T-helper 1 cell (primary cell): Measurements from ENCODE around the gene USP31.
"Not testable (repeated sequence)": the region's sequence is repeated elsewhere in the genome, so short reads cannot be mapped to it uniquely, and the experiment has no call there.

Experiments
- DNase-seq, 5 donors: peaks; one replicate each; pipeline ENCODE4 v3.0.0-alpha.2; 2012 to 2020

USP31 gene

DNA sequence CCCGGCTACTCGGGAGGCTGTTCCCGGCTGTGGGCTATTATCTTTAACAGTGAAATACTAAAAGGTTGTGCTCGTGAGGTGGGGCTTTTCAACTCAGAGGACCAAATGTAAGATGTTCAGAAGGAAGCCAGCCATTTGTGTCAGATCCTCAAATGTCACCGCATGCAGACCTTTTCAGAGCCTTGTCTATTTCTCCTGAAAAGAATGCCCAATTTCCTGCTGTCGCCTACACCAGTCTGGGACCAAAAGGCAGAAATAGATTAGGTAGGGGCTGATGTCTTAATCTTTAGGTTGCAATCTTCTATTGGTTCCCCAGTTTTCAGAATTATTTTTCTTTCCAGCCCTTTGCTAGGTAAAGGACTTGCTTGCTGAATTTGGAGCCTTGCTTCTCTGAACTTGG lies 8.9 kb upstream of the USP31 start:
- no peak for DNase-seq

DNA sequence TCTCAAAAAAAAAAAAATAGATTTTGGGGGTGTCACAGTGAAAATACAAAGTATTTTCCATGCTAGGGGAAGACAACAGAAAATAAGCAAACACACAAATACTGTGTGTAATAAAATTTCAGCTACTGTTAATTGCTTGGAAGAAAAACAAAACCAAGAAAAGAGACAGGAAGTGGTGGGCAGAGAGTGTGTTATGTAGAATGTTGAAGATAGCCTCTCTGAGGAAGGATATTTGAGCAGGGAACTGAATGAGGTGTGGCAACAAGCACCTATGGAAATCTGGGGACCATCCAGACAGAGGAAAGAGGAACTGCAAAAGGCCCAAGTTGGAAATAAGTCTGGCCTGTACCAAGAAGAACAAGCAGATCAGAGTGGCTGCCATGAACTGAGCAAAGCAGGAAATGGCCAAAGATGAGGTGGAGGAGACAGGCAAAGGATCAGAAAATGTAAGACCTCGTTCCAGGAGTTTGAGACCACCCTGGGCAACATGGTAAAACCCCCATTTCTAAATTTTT lies 7.8 kb upstream of the USP31 start:
- DNase-seq: no peak

DNA sequence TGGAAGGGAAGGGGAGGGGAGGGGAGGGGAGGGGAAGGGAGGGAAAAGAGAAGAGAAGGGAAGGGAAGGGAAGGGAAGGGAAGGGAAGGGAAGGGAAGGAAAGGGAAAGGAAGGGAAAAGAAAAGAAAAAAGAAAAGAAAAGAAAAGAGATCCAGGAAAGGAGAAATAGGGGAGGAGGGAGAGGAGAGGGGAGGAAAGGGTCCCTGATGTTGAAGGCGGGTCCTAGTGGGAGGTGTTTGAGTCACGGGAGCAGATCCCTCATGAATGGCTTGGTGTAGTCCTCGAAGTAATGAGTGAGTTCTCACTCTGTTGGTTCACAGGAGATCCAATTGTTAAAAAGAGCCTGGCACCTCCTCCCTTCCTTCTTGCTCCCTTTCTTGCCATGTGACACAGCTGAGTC lies 6.9 kb upstream of the USP31 start:
- DNase-seq: no peak

DNA sequence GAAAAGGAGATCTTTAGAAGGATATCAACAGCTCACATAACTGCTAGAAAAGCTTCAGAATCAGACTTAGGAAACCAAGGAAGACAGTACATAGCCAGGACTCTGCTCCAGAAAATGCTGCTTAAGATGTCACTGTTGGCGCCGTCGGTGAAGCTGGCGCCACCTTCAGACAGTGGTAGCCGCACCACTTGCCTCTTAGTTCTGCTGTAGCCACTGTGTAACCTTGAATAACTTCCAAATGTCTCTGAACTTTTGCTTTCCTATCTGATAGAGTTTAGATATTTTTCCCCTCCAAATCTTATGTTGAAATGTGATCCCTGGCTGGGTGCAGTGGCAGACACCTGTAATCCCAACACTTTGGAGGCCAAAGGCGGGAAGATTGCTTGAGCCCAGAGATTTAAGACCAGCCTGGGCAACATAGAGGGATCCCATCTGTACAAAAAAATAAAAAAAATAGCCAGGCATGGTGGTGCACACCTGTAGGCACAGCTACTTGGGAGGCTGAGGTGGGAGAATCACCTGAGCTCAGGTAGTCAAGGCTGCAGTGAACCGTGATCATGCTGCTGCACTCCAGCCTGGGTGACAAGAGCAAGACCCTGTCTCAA lies 6.3 kb upstream of the USP31 start:
- peak in 1 of 5 donors; percentile 16 for DNase-seq

DNA sequence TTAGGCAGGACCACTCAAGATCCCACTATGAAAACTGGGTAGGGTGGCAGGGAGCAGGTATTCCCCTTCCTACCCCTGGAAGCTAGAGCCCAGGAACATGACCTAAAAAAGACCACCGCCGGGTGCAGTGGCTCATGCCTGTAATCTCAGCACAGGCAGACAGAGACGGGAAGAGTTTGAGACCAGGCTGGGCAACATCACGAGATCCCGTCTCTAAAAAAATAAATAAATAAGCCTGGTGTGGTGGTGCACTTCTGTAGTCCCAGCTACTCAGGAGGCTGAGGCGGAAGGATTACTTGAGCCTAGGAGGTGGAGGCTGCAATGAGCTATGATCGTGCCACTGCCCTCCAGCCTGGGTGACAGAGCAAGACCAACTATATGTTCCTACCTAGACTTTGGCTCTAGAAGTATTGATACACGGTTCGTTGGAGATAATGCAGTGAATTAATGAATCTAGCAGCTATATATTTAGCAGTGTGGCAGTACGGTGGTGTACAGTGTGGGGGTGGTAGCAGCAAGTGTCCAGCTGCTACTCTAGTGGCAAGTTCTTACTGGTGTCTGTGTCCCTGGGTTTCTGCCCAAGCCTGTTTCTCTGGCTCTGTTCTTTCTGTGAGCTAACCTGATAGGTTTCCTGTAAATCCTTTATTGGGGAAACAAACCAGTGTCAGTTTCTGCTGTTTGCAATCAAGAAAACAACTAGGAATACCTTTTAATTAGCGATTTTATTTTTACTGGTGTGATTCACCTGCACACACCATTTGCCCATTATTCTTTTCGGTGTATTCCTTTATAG lies 3.3 kb upstream of the USP31 start:
- no peak for DNase-seq

DNA sequence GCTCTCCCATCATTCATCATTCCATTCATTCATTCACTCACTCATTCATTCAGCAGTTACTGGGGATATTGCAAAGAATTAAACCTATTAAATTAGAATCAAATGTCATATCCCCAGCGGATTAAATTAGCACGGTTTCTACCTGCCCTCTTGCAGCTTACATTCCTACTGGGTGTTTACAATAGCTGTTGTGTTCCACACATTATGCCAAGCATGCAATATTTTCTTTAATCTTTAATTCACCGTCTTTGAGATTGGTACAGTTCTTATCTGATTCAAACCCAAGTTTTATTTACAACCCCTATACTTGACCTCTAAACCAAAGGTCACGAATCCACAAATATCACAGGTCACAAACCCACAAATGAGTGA lies 727 bp upstream of the USP31 start:
- no peak for DNase-seq

DNA sequence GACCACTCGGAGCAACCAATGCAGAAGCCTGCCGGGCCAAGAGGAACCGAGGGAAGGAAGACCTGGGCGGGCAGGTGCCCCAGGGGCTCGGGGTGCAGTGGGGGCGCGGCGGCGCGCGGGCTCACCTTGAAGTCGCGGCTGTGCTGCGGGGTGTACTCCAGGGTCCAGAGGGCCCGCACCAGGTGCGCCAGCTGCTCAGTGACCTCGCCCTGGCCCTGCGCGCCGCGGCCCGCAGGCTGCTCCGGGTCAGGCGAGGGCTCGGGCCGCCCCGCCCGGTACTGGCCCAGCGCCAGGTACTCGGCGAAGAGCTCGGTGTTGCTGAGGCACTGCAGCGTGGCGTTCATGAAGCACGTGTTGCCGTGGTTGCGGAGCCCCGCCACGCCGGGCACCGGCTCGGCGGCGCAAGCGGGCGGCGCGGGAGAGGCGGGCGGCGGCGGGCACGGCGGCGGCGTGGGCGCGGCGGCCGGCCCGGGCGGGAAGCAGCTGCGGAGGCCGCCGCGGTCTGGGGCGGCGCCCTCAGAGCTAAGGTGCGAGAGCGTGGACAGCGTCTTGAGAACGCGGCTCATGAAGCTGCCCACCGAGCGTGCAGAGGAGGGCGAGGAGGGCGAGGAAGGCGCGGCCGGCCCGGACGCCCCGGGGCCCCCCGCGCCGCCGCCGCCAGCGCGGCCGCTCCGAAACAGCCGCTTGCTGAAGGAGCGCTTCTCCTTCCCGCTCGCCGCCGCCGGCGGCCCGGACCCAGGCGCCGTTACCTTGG lies 562 bp downstream of the USP31 start:
- peak; percentile 28 to 57 (median 41) for DNase-seq

DNA sequence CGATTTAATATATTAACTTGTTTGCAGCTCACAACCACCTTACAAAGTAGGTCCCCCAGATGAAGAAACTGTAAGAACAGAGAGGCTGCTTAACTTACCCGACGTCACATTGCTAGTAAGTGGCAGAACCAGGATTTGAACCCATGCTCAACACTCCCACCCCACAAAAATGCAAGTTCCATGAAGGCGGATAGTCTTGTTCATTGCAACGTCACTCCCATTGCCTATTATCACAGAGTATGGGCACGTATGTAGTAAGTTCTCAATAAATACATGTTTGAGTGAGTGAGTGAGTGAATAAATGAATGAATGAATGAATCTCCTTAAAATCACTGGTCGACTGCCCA lies 1.1 kb downstream of the USP31 start:
- no peak for DNase-seq

DNA sequence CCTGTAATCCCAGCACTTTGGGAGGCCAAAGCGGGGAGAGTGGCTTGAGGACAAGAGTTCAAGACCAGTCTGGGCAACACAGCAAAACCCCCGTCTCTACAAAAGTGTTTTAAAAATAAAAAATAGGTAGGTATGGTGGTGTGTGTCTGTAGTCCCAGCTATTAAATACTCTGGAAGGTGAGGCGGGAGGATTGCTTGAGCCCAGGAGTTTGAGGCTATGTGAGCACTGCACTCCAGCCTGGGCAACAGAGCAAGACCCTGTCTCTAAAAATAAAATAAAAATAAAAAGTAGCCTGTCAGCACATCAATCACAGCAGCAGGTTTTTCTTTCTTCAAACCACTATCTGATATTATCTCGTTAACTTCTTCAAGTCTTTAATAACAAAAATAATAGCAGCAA lies 1.6 kb downstream of the USP31 start:
- no peak for DNase-seq

DNA sequence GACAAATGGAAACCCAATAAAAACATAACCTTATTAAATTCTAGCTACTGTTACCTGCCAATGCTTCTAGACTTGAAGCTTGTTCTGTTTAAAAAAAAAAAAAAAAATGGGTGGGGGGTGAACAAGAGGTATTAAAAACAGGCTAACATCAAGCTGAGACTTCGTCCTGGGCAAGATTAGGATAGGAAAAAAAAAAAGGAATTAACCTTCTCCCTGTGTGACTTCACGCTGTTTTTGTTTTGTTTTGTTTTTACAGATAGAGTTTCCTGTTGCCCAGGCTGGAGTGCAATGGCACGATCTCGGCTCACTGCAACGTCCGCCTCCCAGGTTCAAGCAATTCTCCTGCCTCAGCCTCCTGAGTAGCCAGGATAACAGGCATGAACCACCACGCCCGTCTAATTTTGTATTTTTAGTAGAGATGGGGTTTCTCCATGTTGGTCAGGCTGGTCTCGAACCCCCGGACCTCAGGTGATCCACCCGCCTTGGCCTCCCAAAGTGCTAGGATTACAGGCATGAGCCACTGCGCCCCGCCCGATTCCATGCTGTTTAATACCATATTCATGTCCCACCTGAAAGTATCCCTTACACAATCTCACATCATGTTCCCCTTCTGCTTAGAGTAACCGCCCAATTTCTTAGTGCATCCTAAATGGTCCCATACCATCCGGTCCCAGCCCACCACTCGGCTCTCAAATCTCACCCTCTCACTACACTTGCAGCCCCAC lies 2.2 kb downstream of the USP31 start:
- DNase-seq: no peak

DNA sequence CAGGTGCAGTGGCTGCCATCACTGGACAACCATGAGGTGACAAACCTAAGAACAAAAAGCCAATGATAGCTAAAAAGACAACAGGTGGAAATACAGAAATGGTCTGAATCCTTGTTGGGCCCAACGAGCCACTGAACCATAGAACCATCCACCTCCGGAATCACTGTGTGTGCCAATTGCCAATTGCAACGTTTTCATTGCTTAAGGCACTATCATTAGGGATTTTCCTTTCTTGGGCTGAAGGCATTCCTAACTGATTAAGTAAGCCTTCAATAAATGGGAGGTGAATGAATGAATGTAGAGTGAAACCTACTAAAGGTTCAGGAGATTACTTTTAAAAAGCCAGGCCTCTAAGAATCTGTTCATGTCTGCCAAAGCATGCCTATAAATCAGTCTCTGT lies 3.6 kb downstream of the USP31 start:
- no peak for DNase-seq

DNA sequence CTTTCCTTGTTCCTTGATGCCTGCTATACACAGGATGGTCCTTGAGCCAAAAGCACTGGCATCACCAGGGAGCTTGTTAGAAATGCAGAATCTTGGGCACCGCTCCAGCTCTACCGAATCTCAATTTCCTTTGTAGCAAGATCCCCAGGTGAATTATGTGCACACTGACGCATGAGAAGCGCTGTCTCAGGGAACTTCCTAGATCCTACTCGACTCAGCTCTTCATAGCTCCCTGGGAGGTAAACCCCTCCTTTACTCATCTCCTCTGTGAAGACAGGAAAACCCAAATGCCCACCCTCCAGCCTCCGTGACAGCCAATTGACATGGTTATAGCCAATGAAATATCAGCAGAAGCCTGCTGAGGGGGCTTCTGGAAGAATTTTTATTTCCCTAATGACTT lies 4.1 kb downstream of the USP31 start:
- no peak for DNase-seq

DNA sequence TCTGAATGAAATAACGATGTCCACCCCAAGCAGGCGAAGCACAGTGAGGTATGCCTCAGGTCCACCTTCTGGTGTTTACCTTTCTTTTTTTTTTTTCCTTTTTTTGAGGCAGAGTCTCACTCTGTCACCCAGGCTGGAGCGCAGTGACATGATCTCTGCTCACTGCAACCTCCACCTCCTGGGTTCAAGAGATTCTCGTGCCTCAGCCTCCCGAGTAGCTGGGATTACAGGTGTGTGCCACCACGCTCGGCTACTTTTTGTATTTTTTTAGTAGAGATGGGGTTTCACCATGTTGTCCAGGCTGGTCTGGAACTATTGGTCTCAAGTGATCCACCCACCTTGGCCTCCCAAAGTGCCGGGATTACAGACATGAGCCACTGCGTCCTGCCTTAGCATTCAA lies 4.9 kb downstream of the USP31 start:
- DNase-seq: not testable (repeated sequence)

DNA sequence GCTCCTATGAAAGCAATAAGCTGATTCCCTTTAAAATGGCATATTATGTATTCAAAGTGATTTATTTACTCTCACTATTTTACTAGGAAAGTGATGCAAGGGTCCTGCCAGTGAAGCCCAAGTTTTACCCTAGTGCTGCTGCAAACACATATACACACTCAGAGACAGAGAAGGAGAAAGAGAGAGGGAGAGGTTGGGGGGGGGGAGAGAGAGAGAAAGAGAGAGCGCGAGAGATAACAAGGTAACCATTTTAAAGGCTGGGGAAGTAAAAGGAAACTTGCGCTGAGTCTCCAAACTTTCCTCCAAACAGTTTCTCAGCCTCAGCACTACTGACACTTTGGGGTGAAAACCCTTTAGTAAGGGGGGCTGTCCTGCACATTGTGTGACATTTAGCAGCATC lies 5.9 kb downstream of the USP31 start:
- no peak for DNase-seq

DNA sequence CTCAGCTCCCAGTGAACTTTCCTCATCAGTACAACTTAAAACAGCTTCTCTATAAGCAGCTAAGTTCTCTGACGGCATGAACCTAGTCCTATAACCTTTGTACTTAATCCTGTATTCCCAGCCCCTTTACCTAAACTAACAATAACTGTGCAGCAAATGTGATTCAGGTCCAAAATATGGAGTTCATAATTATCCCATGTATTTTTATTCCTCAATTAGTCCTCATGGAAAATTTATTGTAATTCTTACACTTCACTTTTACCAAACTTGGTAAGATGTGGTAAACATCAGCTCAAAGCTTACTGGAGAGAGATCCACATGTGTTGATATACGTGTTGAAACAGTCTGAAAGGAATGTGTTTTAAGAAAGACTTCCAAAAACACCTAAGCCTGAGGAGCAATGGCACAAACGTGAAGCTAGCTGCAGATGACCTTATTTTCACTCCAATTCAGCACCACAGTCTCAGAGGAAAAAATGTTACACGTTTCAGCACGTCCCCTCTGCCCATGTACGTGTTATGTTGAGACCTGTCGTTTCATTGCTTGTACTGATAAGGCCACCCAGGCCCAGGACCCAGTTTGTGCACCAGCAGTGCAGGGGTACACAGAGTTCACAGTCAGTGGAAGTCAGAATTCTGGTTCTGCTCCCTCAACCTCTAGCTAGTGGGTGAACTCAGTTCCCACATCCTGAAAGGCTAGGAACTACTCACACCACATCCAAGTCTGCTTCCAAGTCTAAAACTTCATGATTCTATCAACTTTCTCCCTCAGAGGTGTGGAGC lies 7.1 kb downstream of the USP31 start:
- no peak for DNase-seq

DNA sequence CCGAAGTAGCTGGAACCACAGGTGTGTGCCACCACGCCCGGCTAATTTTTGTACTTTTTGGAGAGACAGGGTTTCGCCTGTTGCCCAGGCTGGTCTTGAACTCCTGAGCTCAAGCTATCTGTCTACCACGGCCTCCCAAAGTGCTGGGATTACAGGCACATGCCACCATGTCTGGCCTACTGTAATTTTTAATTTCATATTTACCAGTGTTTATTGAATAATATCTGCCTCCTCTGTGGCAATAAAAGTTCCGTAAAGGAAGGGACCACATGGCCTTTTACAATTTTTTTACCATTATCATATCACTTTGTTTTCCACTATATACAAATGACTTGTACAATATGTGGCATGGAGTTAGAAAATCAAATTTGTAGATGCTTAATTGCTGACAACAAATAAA lies 7.8 kb downstream of the USP31 start:
- no peak for DNase-seq

DNA sequence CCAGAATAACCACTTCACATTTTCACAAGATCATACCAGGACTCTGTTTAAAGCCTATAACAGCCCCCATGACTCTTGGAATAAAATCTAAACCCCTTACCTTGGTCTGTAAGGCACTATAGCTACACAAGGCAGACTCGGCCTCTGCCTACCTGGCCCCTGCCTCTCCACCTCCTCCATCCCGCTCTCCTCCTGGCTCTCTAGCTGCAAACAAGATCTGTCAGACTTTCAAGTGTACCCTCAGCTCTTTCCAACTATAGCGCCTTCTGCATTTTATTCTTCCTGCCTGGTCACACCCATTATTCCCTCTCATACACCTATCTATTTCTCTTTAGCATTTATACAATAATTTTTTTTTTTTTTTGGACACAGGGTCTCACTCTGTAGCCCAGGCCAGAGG lies 8.2 kb downstream of the USP31 start:
- DNase-seq: no peak

DNA sequence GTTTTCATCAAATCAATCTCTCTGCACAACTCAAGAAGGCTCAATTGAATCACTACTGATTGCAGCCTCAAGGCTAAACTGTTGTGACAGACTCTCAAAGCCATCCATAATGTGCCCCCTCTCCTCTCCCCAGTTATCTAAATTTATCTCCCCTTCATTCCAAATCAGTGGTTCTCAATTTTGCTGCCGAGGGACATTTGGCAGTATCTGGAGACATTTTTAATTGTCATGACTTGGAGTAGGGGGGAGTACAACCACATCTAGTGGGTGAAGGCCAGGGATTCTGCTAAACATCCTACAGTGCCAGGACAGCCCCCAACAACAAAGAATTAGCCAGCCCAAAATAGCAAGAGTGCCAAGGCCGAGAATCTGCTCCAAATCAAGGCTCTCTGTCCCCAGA lies 9.1 kb downstream of the USP31 start:
- no peak for DNase-seq

DNA sequence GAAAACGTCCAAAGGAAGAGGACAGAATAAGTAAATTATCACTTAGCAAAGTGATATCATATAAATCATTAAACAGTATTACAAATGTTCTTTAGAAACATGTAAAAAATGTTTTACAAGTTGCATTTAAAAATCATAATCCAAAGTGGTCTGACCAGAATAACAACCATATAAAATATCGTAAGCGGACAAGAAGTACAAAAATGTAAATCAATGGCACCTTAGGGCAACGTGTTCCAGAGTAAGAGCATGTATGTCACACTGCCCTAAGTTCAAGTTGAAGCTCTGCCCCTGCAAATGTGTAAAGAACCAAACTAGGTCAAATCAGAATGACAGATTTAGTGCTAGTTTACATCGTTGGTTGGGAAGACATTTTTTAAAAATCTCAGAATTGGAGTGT lies 11.4 kb downstream of the USP31 start:
- DNase-seq: no peak

DNA sequence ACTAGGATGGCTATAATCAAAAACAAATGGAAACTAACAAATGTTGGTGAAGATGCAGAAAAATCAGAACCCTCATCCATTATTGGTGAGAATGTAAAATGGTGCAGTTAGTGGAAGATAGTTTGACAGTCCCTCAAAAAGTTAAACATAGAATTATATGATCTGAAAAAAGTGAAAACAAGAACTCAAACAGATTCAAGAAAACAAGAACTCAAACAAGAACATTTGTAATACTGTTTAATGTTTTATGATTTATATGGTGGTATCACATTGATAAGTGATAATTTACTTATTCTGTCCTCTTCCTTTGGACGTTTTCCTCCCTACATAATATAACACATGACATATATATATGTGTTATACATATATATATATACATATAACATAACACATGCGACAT lies 12.0 kb downstream of the USP31 start:
- DNase-seq: no peak

DNA sequence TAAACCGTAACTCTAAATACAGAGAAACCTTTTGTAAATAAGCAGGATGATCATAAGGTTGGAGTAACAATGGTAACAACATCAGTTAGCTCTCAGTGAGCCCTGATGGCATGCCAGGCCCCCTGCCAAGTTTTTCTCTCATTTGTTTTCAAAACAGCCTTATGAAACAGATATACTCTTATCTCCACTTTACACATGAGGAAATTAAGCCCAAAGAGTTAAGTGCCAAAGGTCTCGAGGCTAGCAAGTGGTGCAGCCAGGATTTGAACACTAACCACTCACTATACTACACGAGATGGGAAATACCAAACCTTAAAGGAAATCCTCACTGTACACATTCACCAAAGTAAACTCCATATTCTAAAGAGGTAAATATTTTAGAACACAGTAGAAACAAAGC lies 15.0 kb downstream of the USP31 start:
- DNase-seq: no peak

DNA sequence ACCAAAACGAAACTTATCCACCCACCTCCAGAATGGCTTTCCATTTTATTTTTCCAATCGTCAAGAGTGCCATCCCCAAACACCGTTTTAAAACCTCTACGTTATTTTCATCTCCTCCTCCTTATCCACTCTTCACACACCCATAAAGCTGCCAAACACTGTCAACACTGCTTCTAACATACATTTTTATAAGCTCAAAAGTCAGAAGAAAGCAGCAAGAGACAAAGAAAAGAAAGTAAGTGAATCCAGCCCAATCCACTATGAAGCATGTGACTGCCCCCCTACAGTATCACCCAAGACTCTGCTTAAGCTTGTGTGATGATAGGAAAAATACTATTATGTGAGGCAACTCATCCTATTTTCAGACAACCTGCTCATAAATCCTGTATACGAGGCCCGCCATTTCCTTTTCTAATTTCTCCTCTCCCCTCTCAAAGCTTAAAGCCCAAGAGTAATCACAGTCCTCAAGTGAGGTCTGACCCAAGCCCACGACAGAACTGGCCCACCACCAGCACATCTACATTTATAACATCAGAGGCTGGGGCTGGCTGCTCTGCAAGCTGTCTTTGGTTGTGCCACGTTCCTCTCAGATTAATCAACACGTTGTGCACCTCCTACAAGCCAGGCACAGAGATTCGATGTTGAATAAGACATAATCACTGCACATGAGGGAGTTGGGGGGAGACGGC lies 16.3 kb downstream of the USP31 start:
- no peak for DNase-seq
